HG02852 (cell line): ENCODE data around the gene ADAMTS6.

ENCODE experiments used
- ATAC-seq: cut with Tn5 transposase; IDR thresholded peaks from one replicate; pipeline ENCODE4 v1.9.1; 2021; ENCODE audit warnings: mild to moderate bottlenecking, moderate library complexity; ENCODE audit not compliant: unreplicated experiment

Gene ADAMTS6

GRCh38 chr5:65292196-65292595 is 189.5 kb downstream of the ADAMTS6 start:
- ATAC-seq = no peak

GRCh38 chr5:65290677-65291076 is 191.0 kb downstream of the ADAMTS6 start:
- ATAC-seq = no peak

DNA sequence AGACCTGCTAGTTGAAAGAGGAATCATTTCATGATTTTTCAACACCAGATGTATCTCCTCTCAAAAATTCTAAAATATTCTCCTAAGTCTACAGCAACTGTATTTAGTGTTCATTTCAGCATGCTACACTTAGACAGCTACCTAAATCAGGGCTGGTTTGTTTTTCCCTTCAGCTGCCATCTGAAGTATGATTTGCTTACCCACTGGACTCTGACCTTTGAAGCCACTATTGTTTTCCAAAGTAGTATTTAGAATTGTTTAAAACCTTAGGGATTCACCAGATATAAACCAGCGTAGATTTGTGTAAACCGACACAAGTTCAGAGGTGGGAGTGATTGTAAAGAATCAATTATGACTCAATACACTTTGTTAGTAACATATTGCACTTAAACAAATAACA is 193.1 kb downstream of the ADAMTS6 start:
- ATAC-seq = no peak

- no peak for ATAC-seq
These were observed 202.1 kb downstream of the ADAMTS6 start for GRCh38 chr5:65279603-65280002.

GRCh38 chr5:65276178-65276890 is 205.4 kb downstream of the ADAMTS6 start:
- no peak for ATAC-seq

- ATAC-seq = no peak
These were observed 209.8 kb downstream of the ADAMTS6 start for GRCh38 chr5:65271906-65272305.

DNA sequence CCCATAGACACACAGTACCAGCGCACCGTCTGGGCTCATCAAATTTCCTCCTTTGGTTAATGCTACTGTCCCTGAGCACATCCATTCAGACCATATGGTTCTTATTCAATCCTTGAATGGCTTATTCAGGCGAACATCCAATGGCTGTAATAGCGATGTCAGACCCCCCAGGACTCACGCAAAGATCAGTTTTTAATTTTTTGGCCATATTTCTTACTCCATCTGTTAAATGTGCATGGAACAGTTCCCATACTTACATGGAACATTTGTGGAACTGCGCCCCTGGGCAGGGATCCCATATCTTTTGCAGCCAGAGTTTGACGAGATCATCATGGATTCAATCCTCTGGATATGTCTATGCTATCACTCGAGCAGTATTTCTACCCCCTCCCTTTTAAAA is 213.2 kb downstream of the ADAMTS6 start:
- no peak for ATAC-seq

DNA sequence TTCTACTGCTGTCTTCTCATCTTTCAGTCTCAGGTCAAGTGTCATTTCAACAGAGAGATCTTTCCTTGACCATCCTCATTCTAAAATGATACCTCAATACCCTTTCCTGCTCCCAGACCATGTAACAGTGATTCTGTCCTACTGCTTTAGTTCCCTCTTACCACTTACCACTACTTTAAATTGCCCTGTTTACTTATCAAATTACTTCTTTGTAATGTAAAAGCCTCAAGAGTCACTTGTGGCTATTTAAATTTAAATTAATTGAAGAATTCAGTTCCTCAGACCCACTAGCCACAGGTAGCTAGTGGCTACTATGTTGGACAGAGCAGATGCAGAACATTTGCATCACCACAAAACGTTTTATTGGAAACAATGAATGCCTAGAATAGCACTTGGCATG is 217.3 kb downstream of the ADAMTS6 start:
- no peak for ATAC-seq

- no peak for ATAC-seq
These were observed 218.4 kb downstream of the ADAMTS6 start for GRCh38 chr5:65263321-65263720.

DNA sequence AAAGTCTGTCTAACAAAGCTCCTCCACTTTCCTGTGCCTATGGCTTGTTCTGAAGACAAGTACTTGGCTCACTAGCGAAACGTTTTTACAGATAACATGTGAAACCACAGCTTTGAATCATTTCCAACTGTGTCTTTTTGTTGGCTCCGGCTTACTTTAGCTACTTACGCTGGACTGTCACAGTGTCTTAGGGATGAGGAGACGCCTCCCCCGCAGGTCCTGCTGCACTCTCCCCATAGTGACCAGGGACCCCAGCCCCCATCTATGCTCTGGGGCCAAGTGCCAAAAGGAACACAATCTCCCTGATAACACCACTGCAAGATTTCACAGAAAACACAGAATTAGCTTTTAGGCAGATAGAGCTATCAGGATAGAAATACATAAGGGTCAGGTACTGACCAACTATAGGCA is 219.1 kb downstream of the ADAMTS6 start:
- no peak for ATAC-seq

GRCh38 chr5:65262096-65262495 is 219.6 kb downstream of the ADAMTS6 start:
- ATAC-seq = no peak

DNA sequence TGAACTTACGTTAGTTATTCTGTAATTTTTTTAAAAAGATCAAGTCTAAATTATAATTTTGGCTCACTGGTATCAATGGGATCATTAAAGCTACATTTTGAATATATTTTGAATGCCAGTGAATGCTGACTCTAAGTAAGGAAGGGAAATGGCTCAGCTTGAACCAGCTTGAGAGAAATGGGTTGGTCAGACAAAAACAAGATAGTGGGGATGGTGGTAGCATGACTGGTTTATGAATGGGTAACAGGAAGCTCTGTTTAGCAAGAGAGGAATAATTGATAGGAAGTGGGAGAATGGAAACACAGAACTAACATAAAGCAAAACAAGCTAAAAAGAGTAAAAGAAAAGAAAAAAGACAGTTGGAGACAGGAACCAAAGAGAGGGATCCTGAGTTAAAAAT is 220.2 kb downstream of the ADAMTS6 start:
- ATAC-seq = no peak

DNA sequence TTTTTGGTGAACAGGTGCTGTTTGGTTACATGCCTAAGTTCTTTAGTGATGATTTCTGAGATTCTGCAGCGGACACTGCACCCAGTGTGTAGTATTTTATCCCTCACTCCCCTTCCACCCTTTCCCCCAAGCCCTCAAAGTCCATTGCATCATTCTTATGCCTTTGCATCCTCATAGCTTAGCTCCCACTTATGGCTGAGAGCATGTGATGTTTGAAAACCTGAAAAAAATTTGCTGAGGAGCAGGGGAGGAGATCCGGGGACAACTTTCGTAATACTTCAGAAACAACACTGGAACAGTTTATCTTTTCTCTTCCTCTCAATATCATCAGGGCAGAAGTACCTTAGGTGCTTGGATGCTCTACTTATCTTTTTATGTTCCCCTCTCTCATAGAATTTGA is 226.4 kb downstream of the ADAMTS6 start:
- ATAC-seq = no peak

DNA sequence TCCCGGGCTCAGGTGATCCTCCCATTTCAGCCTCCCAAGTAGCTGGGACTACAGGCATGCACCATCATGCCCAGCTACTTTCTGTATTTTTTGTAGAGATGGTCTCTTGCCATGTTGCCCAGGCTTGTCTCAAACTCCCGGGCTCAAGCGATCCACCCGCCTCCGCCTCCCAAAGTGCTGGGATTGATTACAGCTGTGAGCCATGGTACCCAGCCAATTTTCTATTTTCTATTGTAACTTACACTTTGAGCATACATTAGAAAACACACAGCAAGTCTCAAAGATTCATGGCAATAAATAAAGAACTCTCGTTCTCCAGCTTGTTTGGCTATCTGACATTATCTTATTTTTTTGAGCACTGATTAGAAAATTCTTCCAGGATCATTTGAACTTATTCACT is 228.7 kb downstream of the ADAMTS6 start:
- ATAC-seq = no peak

DNA sequence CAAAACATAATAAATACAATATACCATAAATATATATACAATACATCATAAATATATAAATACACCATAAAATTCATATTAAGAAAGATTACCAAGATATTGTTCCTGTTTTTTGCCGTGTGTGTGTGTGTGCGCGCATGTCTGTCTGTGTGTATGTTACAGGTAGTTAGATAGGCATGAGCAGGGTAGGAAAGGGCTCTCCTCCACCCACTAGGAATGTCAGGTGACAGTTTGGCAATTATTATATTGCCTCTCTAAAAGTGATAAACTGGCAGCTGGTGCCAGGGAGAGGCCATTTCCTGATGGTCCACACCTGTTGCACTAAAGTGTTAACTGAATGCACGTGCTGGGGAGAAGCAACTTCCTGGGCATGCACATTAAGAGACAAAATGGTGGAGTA is 232.8 kb downstream of the ADAMTS6 start:
- no peak for ATAC-seq

DNA sequence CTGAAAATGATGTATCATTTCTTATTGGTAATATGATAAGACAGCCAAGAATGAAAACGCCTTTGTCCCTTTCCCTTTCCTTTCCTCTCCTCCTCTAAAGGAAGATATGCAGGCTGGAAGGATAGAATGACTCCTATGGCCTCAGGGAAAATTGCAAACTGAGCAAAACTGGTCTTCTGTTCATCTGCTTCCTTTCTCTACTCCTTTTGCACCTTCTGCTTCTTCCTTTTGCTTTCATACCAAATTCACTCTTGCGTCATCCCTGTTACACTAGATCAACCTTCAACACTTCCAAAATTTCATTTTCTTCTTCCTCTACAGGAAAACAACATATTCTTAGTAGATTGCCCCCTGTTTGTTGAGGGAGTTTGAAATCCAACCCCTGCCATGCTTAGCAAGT is 234.1 kb downstream of the ADAMTS6 start:
- ATAC-seq = no peak

DNA sequence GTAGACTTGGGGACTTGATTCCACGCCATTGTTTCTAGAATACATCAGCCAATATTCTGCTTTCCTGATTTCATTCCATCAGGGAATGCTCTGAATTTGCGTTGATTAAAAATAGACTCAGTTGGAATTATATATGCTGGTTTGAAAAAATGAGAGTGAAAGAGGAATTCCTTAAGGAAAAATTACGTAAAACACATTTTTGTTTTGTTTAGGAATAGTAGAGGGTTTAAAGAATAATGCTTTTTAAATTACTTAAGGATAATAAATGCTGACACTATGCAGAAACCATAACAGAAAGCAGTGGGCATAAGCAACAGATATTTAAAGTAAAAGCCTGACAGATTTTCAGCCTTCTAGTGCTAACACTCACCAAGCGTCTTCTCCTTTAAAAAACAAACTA is 235.0 kb downstream of the ADAMTS6 start:
- ATAC-seq = no peak

- ATAC-seq = no peak
These were observed 237.7 kb downstream of the ADAMTS6 start for GRCh38 chr5:65244031-65244430.

GRCh38 chr5:65243161-65243560 is 238.6 kb downstream of the ADAMTS6 start:
- ATAC-seq = no peak

GRCh38 chr5:65229841-65230240 is 251.9 kb downstream of the ADAMTS6 start:
- no peak for ATAC-seq

GRCh38 chr5:65213921-65214525 is 267.7 kb downstream of the ADAMTS6 start:
- ATAC-seq = no peak

DNA sequence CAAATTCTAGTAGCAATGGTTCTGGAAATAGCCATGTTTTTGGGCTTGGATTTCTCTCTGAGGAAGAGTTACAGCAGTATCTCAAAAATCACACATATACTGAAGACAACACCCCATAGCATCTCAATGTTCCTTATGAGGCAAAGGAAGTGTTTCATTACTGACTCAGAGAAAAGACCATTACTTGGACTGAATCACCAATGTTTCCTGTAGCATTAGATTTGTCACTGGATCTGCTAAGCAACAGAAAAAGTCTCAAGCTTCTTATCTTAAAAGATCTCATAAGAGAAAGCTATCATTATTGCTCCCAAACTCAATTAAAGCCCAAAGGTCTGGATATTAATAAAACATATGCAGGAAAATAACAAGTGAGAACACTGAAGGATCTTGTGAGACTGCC is 272.4 kb downstream of the ADAMTS6 start:
- no peak for ATAC-seq

DNA sequence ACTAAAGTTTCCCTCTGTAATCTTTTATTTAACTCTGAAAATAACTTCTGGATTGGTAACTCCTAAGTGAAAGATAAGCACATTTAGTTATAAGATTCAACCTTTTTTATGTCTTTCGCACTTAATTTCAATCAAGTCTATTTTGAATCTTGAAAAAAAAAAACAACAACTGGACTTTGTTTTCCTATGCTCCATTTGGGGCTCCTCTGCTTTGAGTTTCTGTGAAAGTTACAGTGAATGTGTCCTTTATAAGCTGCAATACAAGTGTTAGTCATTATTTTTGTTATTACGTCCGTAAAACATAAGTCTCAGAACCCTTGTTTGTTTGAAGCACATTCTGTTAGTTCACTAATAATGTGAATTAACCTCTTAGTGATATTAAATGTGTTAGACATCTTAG is 276.8 kb downstream of the ADAMTS6 start:
- ATAC-seq = no peak
